ENCODE data around the gene DLL1. TPM values are rescaled to one million over a fixed set of nuclear protein-coding genes. Genes with fewer than 3 reads are reported as not detected.

Gene DLL1
- total RNA-seq, 5 donors from 2014 or later (not counting 1 experiment from before 2014, with no cell fraction given) = 3.3 to 8.6 (median 4.7) TPM

DNA sequence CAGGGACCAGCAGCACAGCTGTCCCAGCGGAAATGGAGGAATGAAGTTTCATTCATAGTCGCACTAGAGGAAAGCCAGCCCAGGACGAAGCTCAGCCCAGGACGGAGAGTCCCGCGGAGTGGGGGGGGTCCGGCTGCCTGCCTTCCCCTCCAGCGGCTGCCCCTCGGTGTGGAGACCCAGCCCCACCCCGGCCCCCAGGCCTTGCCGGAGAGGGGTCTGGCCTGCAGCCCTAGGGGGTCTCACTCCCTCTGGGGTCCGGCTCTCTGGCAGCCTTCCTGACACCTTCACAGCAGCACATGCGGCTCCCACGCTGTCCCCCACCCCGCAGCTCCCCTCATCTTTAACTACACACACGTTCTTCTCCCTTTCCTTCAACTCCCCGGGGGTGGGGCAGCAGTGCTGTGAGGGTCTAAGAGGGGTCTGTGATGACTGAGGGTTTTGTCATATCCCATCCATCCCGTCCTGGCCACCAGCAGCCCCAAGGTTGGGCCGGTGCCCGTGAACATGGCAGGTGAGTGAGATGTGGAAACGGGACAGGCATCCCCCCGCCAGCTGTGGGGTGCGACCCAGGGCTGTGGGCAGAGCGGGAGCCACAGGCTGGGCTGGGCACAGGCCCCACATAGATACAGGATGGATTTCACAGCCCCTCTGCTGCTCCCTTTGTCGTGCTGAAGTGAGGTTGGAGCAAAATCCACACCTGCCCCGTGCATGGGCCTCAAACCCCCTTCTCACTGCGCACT lies 41.8 kb downstream of the DLL1 start:
- DNase-seq (no peak), ATAC-seq (replicated peaks in 1 of 4) (no peak)
- Histone ChIP-seq H3K27me3 (replicated peaks in 1 of 2; ENCODE audit: control insufficient read depth in 2 of 2, extremely low read depth in 1 of 2, insufficient read depth in 2 of 2, low read length in 1 of 2) (peaks cover 0 to 47% of the 10 kb centered on the region in 2 experiments), H3K27ac (ENCODE audit: low read length) (no peak overlapping the region), H3K4me1 (ENCODE audit: control insufficient read depth in 1 of 2, extremely low read depth in 1 of 2, insufficient read depth in 2 of 2, low read length in 2 of 2) (no peaks in the 10 kb centered on the region), H3K4me3 (ENCODE audit: control insufficient read depth in 1 of 2, extremely low read depth in 1 of 2, low read length in 1 of 2) (no peak overlapping the region), H3K36me3 (ENCODE audit: control insufficient read depth in 2 of 2, extremely low read depth in 1 of 2, insufficient read depth in 1 of 2, low read length in 1 of 2) (no peaks in the 10 kb centered on the region), H3K9me3 (no peaks in the 10 kb centered on the region)
- Mint-ChIP-seq H3K9me3 (no peaks in the 10 kb centered on the region), H3K27me3 (peaks cover 0 to 10% of the 10 kb centered on the region in 2 donors), H3K36me3 (no peaks in the 10 kb centered on the region), H3K4me3 (no peak overlapping the region), H3K27ac (no peak overlapping the region), H3K4me1 (no peaks in the 10 kb centered on the region)
- ChIA-PET POLR2A (no interaction called here), CTCF (no interaction called here)
- WGBS (ENCODE audit: insufficient coverage) = 81% methylated on average over 16 of the region's 27 CpGs

DNA sequence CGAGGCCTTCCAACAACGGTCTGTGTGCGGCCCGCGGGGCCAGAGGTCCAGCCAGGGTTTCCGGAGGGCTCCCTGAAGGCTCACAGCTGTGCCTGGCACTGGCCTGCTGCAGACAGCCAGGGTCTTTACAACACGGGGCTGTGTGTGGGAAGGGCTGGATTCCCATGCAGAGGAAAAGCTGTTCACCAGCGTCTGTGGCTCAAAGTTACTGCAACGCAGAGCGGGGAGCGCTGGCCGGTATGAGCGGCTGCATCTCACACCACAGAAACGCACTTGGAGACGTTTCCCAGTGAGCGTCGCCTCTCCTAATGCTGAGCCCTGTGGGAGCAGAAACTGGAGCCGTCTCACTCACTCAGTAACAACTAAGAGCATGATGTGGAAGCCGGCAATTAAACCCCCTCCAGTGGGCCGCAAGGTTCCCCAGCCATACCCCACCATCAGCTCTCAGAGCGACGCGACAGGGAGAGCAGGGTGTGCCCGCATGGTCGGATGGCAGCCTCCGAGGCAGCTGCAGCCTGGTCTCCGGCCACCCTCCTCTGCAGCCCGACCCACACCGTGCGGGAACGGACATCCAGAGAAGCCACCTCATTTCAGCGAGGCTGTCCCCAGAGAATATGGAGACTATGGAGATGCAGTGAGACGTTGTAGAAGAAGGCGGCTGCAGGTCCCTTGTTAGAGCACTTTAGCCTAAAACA lies 42.6 kb downstream of the DLL1 start:
- Histone ChIP-seq H3K36me3 (ENCODE audit: control insufficient read depth in 2 of 2, extremely low read depth in 1 of 2, insufficient read depth in 1 of 2, low read length in 1 of 2) (no peaks in the 10 kb centered on the region), H3K27me3 (replicated peaks in 1 of 2; ENCODE audit: control insufficient read depth in 2 of 2, extremely low read depth in 1 of 2, insufficient read depth in 2 of 2, low read length in 1 of 2) (peaks cover 0 to 49% of the 10 kb centered on the region in 2 experiments), H3K27ac (ENCODE audit: low read length) (no peak overlapping the region), H3K9me3 (no peaks in the 10 kb centered on the region), H3K4me3 (ENCODE audit: control insufficient read depth in 1 of 2, extremely low read depth in 1 of 2, low read length in 1 of 2) (no peak overlapping the region), H3K4me1 (ENCODE audit: control insufficient read depth in 1 of 2, extremely low read depth in 1 of 2, insufficient read depth in 2 of 2, low read length in 2 of 2) (no peaks in the 10 kb centered on the region)
- Mint-ChIP-seq H3K27ac (no peak overlapping the region), H3K36me3 (no peaks in the 10 kb centered on the region), H3K4me1 (no peaks in the 10 kb centered on the region), H3K9me3 (no peaks in the 10 kb centered on the region), H3K4me3 (no peak overlapping the region), H3K27me3 (peaks cover 3 to 10% of the 10 kb centered on the region in 2 donors)
- 82% methylated on average over 24 of the region's 34 CpGs for WGBS (ENCODE audit: insufficient coverage)
- CTCF ChIA-PET = no interaction called here
- ATAC-seq (replicated peaks in 1 of 4) (no peak), DNase-seq (no peak)
- POLR2A ChIA-PET = no interaction called here

DNA sequence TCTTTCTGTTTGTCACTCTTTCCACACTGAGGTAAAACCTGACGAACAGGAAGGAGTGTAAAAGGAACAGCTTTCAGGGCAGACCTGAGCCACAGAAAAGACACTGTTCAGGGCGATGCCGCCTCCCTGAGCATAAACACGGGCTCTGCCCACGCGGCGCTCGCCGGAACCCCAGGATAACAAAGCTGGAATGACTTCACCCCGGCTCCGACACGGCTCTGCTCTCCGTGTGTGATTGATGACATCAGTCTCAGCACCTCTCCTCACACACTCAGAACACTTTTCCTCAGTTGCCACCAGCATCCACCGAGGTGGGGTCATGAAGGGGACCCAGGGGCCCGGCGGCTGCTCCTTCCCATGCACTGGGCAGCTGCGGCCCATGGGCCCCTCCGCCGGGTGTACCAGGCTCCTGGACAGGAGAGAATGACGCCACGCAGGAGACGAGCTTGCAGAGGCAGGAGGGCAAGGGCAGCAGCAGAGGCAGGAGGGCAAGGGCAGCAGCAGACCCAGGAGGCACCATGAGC lies 43.6 kb downstream of the DLL1 start:
- no peak for DNase-seq
- Mint-ChIP-seq H3K36me3 (no peaks in the 10 kb centered on the region), H3K4me3 (no peak overlapping the region), H3K4me1 (no peaks in the 10 kb centered on the region), H3K27me3 (peaks cover 5 to 7% of the 10 kb centered on the region in 2 donors), H3K9me3 (no peaks in the 10 kb centered on the region), H3K27ac (no peak overlapping the region)
- peaks cover 0 to 42% of the 10 kb centered on the region in 2 experiments for H3K27me3 ChIP-seq (replicated peaks in 1 of 2; ENCODE audit: control insufficient read depth in 2 of 2, extremely low read depth in 1 of 2, insufficient read depth in 2 of 2, low read length in 1 of 2)
- no peak for ATAC-seq (replicated peaks in 1 of 4)
- CTCF ChIA-PET = no interaction called here
- no peak overlapping the region for H3K4me3 ChIP-seq (ENCODE audit: control insufficient read depth in 1 of 2, extremely low read depth in 1 of 2, low read length in 1 of 2)
- no peaks in the 10 kb centered on the region for H3K4me1 ChIP-seq (ENCODE audit: control insufficient read depth in 1 of 2, extremely low read depth in 1 of 2, insufficient read depth in 2 of 2, low read length in 2 of 2)
- POLR2A ChIA-PET = no interaction called here
- 66% methylated on average over 20 of the region's 22 CpGs for WGBS (ENCODE audit: insufficient coverage)
- H3K36me3 ChIP-seq (ENCODE audit: control insufficient read depth in 2 of 2, extremely low read depth in 1 of 2, insufficient read depth in 1 of 2, low read length in 1 of 2) = no peaks in the 10 kb centered on the region
- no peaks in the 10 kb centered on the region for H3K9me3 ChIP-seq
- H3K27ac ChIP-seq (ENCODE audit: low read length) = no peak overlapping the region

DNA sequence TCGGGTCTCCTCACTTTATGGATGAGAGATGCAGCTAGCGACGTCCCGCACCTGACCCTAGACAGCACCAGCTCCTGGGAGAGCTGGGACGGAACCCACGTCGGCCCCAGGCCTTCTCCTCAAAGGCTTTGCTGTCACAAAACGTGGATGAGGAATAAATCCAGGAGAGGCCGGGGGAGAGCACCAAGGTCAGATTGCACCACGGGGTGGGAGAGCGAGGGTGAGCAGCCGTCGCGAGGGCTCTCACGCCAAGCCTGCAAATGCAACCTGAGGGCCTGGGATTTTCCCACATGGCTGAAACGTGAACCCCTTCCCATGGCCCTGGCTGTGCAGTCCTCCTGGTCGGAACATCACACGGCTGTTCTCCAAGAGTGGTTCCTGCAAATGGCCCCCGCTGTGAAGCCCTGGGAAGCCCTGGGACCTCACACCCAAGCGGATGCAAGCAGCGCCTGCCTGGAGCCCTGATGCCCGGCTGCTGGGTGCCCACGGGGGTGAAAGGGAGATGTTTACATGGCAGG lies 45.3 kb downstream of the DLL1 start:
- Mint-ChIP-seq H3K4me3 (no peak overlapping the region), H3K36me3 (no peaks in the 10 kb centered on the region), H3K9me3 (no peaks in the 10 kb centered on the region), H3K27me3 (peaks cover 5 to 7% of the 10 kb centered on the region in 2 donors), H3K4me1 (no peaks in the 10 kb centered on the region), H3K27ac (no peak overlapping the region)
- Histone ChIP-seq H3K4me1 (ENCODE audit: control insufficient read depth in 1 of 2, extremely low read depth in 1 of 2, insufficient read depth in 2 of 2, low read length in 2 of 2) (no peaks in the 10 kb centered on the region), H3K36me3 (ENCODE audit: control insufficient read depth in 2 of 2, extremely low read depth in 1 of 2, insufficient read depth in 1 of 2, low read length in 1 of 2) (no peaks in the 10 kb centered on the region), H3K4me3 (ENCODE audit: control insufficient read depth in 1 of 2, extremely low read depth in 1 of 2, low read length in 1 of 2) (no peak overlapping the region), H3K27me3 (replicated peaks in 1 of 2; ENCODE audit: control insufficient read depth in 2 of 2, extremely low read depth in 1 of 2, insufficient read depth in 2 of 2, low read length in 1 of 2) (peaks cover 0 to 38% of the 10 kb centered on the region in 2 experiments), H3K9me3 (no peaks in the 10 kb centered on the region), H3K27ac (ENCODE audit: low read length) (no peak overlapping the region)
- WGBS (ENCODE audit: insufficient coverage) = 82% methylated on average over 21 of the region's 23 CpGs
- ChIA-PET CTCF (no interaction called here), POLR2A (no interaction called here)
- ATAC-seq (replicated peaks in 1 of 4) (no peak), DNase-seq (no peak)

DNA sequence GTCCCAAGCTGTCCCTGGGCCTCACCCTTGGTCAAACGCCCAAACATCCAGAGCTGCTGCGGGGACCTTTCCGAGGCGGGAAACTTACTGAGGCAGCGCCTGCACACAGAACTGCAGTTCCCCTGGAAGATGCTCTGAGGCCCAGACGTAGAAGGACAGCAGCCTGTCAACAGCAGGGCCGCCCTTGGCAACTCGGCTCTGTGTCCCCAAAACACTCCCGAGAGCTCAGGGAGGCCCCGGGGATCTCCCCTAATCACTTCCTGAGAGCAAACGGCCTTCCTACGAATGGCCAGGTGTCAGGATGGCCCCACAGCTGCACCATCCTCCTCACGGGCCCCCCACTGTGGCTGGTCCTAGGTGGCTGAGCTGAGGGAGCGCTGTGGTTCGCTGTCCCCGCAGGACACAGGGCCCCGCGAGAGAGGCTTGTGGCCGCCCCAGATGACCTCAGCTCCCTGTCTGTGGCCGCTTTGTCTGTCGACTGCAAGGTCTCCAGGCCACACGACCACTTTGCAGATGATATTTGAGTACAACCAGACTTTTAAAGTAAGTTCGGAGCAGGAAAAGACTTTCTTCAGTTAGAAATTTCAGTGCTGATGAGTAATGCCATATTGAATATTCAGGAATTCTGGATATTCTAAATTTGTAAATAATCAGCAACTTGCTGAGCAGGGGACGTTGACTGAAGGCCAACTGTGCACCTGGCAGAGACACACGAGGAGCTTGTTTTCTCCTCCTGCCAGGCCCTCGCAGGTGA lies 46.0 kb downstream of the DLL1 start:
- Histone ChIP-seq H3K36me3 (ENCODE audit: control insufficient read depth in 2 of 2, extremely low read depth in 1 of 2, insufficient read depth in 1 of 2, low read length in 1 of 2) (no peaks in the 10 kb centered on the region), H3K27me3 (replicated peaks in 1 of 2; ENCODE audit: control insufficient read depth in 2 of 2, extremely low read depth in 1 of 2, insufficient read depth in 2 of 2, low read length in 1 of 2) (peaks cover 0 to 38% of the 10 kb centered on the region in 2 experiments), H3K27ac (ENCODE audit: low read length) (no peak overlapping the region), H3K4me1 (ENCODE audit: control insufficient read depth in 1 of 2, extremely low read depth in 1 of 2, insufficient read depth in 2 of 2, low read length in 2 of 2) (no peaks in the 10 kb centered on the region), H3K4me3 (ENCODE audit: control insufficient read depth in 1 of 2, extremely low read depth in 1 of 2, low read length in 1 of 2) (no peak overlapping the region), H3K9me3 (no peaks in the 10 kb centered on the region)
- ATAC-seq (replicated peaks in 1 of 4) = no peak
- Mint-ChIP-seq H3K4me1 (no peaks in the 10 kb centered on the region), H3K36me3 (no peaks in the 10 kb centered on the region), H3K27ac (no peak overlapping the region), H3K9me3 (no peaks in the 10 kb centered on the region), H3K27me3 (peaks cover 5 to 8% of the 10 kb centered on the region in 2 donors), H3K4me3 (no peak overlapping the region)
- WGBS (ENCODE audit: insufficient coverage) = 69% methylated on average over 25 of the region's 26 CpGs
- CTCF ChIA-PET = no interaction called here
- POLR2A ChIA-PET = no interaction called here
- DNase-seq = no peak

DNA sequence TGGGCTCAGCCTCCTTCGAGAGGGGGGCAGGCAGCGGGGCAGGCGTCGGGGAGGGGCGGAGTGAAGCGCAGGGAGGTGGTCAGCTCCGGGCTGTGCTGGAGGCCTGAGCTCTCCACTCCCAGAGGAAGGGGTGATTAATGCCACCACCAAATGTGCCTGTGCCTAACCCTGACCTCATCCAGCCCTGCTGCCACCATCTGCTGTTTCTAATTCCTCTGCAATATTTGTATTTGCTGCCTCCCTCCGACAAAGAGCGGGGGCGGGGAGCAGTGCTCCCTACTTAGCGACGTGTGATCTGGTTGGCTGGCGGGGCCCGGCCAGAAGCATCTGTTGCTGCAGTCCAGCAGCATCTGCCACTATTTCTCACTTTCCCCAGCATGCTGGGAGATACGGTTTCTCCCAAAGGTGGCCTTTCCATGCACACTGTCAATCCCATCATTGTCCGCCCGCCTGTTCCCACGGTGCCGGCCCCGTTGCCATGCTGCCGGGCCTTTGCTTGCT lies 47.0 kb downstream of the DLL1 start:
- no peak overlapping the region for H3K4me3 ChIP-seq (ENCODE audit: control insufficient read depth in 1 of 2, extremely low read depth in 1 of 2, low read length in 1 of 2)
- DNase-seq (no peak), ATAC-seq (replicated peaks in 1 of 4) (no peak)
- peaks cover 0 to 35% of the 10 kb centered on the region in 2 experiments for H3K27me3 ChIP-seq (replicated peaks in 1 of 2; ENCODE audit: control insufficient read depth in 2 of 2, extremely low read depth in 1 of 2, insufficient read depth in 2 of 2, low read length in 1 of 2)
- Mint-ChIP-seq H3K9me3 (no peaks in the 10 kb centered on the region), H3K4me1 (no peaks in the 10 kb centered on the region), H3K27me3 (peaks cover 5 to 7% of the 10 kb centered on the region in 2 donors), H3K27ac (no peak overlapping the region), H3K4me3 (no peak overlapping the region), H3K36me3 (no peaks in the 10 kb centered on the region)
- WGBS (ENCODE audit: insufficient coverage) = 83% methylated on average over 14 of the region's 21 CpGs
- H3K4me1 ChIP-seq (ENCODE audit: control insufficient read depth in 1 of 2, extremely low read depth in 1 of 2, insufficient read depth in 2 of 2, low read length in 2 of 2) = no peaks in the 10 kb centered on the region
- H3K27ac ChIP-seq (ENCODE audit: low read length) = no peak overlapping the region
- H3K36me3 ChIP-seq (ENCODE audit: control insufficient read depth in 2 of 2, extremely low read depth in 1 of 2, insufficient read depth in 1 of 2, low read length in 1 of 2) = no peaks in the 10 kb centered on the region
- no peaks in the 10 kb centered on the region for H3K9me3 ChIP-seq
- POLR2A ChIA-PET = no interaction called here
- CTCF ChIA-PET = no interaction called here

Data from T-cell (primary cell).